SHP77 (cell line): ENCODE results near the gene ASAP2.
A peak's percentile ranks its signal among the peaks of the same experiment; 100 is the strongest.

Source experiments
- DNase-seq, 2 experiments: peaks; one replicate each; lab custom pipeline; 2025; lab: John Stamatoyannopoulos, UW

ASAP2 gene

DNA sequence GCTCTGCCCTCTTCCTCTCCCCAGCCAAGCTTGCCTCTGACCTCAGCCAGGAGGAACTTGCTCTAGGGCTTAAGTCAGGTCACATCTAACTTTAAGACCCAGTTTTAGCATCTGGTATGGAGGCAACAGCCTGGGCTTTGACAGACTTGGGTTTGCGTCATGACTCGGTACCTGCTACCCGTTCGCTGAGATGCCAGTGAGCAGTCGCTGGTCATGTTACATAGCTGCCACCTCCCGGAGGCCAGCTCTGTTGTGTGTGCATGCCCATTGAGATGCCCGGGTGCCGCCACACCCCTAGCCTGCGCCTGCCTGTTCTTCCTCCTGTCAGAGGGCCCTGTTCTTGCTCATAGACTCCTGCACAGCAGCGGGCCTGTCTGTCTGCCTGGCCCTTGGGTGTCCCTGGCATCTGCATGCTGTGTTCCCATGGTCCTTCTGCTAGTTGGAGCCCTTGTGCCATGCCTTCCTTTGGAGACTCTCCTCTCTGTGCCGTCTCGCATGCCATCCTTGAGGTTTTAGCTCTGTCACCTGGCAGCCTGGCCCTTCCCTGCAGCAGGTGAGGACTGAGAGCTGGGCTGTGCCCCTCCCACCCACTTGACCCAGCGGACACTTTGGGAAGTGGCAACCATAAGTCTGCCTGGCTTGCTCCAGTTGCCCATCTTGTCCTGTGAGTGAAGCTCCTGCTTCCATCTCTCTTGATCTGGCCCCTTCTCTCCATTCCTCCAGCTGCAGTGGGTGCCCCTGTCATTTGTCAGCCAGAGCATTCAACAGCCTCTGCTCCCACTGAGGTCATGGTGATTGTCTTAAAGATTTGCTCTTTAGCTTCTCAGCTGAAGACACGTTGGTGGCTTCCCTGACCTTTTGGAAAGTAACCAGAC, 24.9 kb downstream of the ASAP2 start:
- DNase-seq, result no peak

DNA sequence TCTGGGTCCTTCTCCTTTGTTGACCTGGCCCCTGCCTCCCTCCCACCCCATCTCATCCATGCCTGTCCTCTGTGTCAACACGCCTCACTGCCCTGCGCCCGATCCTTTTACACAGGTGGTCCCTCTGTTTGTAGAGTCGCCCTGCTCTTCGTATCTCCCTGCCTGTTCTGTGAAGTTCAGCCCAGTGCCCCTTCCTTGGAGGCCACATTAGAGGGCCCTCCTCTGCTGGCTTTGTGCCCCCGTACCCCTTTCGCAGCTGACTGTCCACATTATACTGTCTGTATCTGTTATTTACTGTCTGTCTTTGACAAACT, 25.5 kb downstream of the ASAP2 start:
- DNase-seq, result no peak

DNA sequence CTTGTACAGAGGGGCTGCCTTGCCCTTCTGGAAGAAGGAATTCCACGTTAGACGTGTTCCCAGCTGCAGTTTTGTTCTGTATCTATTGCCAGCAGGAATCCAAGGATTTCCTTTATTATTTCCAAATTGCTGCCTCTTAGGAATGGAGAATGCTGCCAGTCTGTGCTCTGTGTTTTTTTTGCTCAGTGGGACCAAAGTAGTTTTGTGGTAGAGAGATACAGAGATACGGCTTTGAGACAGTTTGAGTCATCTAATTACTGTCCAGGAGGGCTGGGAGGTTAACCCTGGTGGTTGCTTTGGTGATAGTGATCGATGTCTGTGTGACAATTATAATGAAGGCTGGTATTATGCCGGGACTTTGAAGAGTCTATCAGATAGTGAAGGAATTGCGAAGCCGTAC, 26.3 kb downstream of the ASAP2 start:
- no peak for DNase-seq

DNA sequence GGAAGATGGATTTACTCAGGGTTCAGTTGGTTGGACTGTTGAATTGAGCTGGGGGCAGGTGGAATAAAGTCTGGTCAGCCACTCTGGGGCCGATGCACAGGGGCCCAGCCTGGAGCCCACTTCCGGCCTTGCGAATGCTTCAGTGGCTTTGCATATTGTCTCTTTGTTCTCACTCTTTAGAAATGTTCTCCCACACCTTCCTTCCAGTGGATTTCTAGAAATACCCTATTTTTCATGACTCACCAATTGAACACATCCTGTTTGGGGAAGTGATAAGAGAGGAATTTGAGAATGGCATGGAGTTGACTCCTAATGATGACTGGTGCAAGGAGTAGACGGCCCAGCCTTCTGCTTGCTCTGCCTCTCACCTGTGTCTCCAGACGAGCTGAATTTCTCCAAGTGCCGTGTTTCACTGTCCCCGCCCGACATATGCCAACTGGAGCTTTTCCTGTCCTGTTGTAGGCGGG, 28.1 kb downstream of the ASAP2 start:
- DNase-seq, result no peak

DNA sequence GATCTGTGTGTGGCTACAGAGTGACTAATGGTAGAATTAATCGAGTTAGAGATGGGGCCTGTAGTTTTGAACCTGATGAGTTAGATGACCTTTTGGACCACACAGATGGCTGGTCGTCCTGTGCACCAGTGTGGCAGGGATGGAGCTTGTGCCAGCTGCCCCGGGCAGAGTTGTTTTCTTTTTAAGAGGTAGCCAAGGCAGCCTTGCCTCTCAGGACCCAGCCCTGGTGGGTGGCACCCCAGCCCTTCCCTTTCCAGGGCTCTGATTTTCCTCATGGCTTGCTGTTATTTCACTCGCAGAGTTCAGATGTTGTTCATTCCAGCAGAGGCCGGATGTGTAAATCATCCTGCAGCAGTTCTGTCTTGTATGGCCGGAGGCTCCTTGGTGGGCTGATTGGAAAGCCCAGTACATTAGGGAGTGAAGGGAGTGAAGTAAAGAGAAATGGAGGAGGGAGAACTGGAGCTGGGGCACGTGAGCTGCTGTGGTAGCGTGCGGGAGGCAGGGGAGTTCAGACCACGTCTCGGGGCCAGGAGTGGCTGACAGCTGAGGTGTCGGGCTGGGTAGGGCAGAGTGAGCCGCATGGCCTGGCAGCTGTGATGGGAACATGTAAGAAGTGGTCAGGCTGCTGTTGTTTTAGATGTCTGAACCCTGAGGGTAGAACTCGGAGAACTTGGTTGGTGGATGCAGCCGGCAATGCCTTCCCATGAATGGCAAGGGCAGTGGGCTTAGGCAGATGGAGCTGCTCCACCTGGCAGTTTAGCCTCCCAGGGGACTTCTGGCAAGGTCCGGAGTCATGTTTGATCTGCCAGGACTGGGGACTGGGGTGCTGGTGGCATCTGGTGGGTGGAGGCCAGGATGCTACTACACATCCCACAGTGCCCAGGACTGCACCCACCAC, 28.8 kb downstream of the ASAP2 start:
- no peak for DNase-seq

DNA sequence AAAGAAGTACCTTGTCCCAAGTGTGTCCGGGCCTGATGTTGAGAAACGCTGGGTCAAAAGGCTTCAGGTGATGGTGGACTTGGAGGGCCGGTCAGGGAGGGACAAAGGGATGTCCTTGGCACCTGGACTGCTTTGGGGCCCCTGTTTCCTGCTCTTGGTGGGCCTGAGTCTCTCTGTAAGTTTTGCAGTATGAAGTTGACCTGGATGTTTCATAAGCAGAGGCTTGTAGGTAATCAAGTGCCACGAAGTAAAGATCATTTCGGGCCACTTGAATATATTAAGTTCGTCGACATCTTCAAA, 29.4 kb downstream of the ASAP2 start:
- DNase-seq, result no peak

DNA sequence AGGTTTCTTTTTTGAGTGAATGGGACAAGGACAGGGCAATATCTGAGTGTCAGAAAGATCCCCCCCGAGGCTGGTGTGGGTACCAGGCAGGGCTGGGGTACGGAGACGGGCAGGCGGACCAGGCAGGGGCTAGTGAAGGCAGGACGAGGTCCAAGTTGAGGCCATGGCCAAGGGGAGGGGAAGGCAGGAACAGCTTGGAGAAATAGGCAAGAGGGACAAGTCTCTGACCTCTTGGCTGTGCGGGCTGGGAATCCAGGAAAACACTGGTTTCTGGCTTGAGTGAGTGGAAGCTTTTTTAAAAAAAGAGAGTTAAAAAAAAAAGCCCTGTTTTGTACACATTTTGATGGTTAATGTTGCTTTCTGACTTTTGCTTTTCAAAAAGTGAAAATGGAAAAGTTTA, 30.3 kb downstream of the ASAP2 start:
- no peak for DNase-seq

DNA sequence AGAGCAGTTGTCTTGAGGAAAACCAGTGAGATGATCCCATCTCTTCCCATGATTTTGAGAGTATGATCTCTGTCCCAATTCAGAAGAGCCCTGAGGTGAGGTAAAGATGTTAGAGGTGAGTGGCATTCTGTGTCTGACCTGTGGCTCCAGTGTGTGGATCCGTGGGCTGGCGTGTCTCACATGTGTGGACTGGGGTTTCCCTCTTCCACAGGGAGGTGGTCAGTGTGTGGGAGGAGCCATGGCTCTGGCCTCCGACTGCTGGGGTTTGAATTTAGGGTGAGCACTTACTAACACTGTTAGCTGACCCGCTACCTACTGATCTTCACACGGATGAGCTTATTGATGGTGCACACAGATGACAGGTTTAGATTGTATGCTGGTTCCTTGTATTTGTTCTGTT, 31.2 kb downstream of the ASAP2 start:
- no peak for DNase-seq

DNA sequence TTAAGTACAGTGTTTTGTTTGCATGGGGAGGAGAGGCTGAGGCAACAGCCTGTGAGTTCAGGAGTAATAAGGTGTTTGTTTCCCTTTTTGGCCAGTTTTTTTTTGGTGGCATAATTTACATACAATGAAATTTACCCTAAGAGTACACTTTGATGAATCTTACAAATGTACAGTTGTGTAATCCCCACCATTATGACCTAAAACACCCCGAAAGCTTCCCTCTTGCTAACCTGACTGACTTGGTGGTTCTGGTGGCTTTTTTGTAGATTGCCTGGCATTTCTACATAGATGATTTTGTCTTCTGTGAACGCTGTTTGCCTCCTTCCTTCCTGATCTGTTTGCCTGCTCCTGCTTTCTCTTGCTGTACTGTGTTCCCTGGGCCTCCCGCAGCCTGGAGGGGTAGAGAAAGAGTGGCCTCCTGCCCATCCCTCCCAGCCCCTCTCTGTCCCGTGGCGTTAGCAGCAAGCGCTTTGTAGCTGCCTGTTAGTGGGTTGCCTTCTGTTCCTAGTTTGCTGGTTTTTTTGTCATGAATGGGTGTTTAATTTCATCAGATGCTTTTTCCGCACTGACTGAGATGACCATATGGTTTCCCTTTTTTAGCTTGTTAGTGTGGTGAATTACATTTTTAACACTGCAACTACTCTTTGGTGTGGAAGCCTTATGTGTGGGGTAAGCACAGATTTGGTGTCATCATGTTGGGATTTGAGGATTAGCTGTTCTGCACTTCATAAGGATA, 32.1 kb downstream of the ASAP2 start:
- DNase-seq, result no peak

DNA sequence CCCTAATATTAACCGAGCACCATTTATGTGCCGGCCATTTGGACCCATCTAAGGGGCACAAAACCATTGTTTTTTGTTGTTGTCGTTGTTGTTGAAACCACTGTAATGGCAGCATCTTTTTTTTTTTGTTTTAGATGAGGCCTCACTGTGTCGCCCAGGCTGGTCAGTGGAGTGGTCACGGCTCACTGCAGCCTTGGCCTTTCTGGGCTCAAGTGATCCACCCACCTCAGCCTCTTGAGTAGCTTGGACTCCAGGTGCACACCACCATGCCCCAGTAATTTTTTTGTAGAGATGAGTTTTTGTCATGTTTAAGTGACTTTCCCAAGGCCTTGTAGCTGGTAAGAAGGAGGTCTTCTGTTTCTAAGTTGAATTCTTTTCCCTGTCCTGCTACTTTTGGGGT, 33.0 kb downstream of the ASAP2 start:
- no peak for DNase-seq

DNA sequence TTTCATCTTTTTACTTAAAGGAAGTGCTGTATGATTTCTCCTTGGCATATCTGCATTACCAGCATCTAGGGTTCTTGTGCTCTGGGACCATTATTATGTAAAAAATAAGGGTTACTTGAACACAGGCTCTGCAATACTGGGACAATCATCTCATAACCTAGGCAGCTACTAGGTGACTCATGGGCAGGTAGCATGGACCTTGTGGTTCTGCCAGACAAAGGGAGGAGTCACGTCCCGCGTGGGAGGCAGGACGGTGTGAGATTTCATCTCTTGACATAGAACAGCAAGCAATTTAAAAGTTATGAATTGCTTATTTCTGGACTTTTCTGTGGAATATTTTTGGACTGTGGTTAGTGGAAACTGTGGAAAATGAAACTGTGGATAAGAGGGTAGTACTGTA, 34.1 kb downstream of the ASAP2 start:
- DNase-seq, result no peak

DNA sequence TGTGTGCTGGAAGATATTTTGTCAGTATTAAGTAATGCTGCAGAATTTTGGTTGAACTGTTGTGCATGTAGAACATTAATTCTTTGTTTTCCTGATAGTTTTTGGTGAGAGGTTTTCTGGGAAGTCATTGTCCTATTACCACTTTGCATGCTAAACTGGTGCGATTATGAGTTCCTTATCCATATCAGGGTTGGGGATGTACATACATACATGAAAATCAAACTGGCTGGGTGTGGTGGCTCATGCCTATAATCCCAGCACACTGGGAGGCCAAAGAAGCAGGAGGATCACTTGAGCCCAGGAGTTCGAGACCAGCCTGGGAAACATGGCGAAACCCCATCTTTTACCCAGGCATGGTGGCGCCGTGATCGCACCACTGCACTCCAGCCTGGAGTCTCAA, 34.6 kb downstream of the ASAP2 start:
- DNase-seq, result no peak

DNA sequence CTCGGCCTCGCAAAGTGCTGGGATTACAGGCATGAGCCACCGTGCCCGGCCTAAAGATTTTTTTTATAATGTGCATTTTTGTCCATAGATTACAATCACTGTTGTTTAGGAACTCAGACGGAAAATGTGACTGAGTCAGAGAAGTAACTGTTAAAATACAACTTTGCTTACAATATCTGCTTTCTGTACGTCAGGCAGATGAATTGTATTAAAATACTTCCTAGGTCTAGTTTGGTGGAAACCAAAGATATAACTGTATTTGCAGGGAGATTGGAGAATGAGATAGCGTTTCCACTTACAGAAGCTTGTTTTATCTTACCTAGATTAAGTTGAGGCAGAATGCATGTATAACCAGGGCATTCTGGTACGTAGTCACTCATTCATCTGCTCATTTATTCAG, 36.7 kb downstream of the ASAP2 start:
- DNase-seq, result no peak

DNA sequence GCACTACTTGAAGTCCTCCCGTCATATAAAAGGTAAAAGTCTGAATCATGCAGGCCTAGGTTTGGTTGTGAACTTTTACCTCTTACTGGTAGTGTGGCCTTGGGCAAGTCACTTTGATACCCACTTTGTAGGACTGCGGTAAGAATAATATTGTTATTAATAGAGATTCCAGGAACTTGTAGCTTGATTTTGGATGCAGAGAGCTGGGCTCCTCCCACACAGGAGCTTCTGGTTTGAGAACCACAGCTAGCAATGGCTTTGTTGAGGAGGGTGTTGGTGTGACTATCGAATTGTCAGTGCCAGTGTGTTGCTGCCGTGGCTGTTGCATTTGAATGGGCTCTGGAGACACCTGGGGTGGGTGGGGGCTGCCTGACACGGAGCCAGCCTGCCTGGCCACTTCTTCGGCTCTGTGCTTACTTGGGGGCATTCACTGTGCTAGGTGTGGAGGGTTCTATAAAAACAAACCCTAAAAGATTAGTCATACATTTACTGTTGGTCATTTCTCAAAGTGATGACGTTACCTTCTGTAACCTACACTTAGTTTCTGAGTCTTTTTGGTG, 38.5 kb downstream of the ASAP2 start:
- DNase-seq, result no peak

DNA sequence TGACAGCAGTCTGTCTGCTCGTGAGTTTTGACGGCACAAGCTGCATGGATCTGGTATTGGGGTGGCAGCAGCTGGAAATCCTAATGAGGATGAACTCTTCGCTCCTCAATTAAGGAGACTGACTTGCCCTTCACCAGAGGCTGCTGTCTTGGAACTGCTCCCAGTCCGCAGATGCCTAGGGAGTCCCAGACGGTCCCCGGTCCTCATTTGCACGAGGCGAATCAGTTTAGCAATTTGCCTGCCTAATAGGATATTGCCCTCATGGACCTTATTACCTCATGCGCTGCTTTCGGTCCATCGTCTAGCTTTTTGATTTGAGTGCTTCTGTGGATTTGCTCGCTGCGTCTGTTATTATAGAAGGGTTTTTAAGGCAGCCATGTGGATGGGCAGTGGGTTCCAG, 40.6 kb downstream of the ASAP2 start:
- DNase-seq, result no peak

DNA sequence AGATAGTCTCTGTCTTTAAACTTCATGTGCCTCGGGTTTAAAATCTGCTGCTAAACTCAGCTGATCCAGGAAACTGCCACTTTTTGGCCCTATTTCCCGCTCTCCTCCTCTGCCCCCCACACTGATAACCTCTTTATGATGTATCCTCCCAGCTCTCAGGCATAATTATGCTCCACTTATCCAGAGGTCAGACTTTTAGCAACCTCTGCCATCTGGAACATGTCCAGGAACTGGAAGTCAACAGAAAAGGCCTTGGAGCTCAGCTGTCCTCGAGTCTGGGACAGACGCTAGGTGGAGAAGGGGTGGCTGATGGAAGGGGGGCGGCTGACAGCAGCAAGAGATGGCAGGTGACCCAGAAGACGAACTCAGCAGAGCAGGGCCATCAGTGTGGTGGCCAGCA, 41.2 kb downstream of the ASAP2 start:
- peak; percentile 78 to 79 for DNase-seq

DNA sequence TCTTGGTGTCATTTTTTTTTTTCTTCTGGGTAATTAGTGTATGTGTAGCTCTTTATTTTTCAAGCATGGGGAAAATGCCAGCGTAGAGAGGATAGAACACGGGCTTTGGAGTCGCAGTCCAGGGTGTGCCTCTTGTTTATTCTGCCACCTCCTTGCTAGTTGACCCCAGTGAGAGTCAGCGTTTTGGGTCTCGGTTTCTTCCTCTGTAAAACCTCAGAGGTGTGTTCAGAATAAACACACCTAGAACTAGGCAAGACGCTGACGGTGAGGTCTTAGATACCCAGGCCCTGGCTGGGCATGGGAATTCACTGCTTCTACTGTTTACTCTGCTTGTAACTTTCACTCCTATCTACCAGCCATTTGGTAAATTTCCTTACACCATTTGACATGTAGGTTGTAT, 41.8 kb downstream of the ASAP2 start:
- no peak for DNase-seq

DNA sequence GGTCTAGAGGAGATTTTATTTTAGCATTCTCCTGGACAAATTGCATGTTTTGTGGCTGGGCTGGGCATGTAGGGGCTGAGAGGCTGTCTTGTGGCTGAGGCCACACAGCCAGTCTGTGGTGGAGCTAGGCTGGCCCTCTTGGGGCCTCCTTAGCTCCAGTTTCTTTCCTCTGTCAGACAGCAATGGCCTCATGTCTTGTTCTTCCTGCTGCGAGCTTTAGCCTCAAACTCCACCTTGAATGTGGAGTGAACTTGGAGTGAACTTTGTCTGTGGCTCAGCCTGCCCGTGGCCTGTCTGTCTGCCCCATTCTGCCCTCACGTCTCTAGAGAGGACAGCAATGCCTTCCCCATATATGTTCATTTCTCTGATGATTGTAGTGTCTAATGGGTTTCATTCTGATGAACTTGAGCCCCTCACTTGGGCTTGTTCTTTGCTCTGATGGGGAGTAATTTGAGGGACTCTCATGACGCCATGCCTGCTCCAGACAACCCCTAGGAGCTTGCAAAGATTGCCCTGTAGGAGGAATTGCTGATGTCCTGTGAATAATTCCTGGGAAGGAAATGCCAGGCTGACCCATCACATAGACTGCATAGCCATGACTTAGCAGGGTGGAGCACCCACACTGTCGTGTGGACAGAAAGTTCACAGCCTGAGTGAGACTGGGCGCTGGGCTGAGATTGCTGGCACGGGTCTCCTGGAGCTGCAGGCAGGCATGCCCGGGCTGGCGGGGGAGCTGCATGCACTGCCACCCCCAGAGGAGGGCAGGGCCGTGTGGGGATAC, 42.6 kb downstream of the ASAP2 start:
- DNase-seq, result no peak

DNA sequence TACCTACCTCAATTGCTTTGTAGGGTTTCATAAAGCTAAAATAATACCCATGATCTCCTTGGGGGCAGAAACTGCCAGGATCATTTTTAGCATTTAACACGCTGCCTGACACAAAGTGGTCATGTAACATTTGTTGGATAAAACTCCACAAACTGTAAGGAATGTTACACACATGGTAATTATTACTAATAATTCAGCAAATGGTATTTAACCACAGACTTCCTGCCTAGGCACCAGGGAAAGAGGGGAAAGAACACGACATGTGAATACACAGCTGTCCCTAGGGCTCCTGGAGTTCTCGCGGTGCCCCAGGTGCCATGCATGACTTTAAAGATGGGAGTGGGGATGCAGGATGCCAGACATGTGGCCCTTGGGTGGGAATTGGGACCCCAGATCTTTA, 43.5 kb downstream of the ASAP2 start:
- DNase-seq, result no peak

DNA sequence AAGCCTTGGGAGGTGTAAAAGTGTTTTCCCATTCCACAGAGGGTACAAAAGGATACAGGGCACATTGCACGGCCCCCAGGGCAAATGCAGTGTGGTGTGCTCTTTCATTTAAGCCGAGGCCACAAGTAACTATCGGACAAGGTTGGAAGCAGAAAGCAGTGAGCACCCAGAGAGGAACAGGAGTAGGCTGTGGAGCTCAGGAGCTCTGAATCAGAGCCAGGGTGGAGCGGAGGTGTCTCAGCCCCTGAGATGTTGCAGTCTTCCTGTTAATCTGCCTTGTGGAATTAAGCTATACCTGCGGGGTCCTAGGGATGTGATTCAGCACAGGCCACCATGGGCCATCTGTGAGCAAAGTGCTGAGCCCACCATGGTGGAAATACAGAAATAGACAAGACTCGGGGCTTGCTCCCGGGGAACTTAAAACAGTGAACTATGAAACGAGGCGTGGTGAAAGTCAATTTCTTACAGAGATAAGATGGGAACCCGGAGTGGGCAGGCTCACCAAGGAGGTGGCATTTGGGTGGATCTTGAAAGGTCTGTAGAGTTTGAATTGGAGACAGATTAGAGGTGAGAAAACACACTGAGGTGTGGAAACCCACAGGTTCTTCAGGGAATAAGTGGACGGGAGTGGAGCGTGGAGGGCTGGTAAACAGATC, 44.0 kb downstream of the ASAP2 start:
- no peak for DNase-seq
